GM23338 (cell line): Measurements from ENCODE around the gene ST6GALNAC3.

ENCODE experiments used
- EZH2 ChIP-seq: fragments of 200-600 bp; sonication (generic); IDR thresholded peaks from one replicate; pipeline ENCODE4 v1.8.0; 2017; ENCODE audit warnings: antibody characterized with exemption, mild to moderate bottlenecking, low read depth; ENCODE audit not compliant: unreplicated experiment
- EZH2phosphoT487 ChIP-seq: fragments of 200-600 bp; sonication (generic); IDR thresholded peaks from one replicate; pipeline ENCODE4 v1.8.1; 2018; ENCODE audit warnings: antibody characterized with exemption; ENCODE audit not compliant: unreplicated experiment
- JUNB ChIP-seq: IDR thresholded peaks from one replicate; pipeline ENCODE4 v1.6.1; 2016; ENCODE audit warnings: antibody characterized with exemption; ENCODE audit not compliant: unreplicated experiment
- POLR2AphosphoS5 ChIP-seq: IDR thresholded peaks from 2 replicates; pipeline ENCODE4 v1.6.1; 2016; ENCODE audit warnings: antibody characterized with exemption, low read depth
- STAT1 ChIP-seq: IDR thresholded peaks from one replicate; pipeline ENCODE4 v1.6.1; 2016; ENCODE audit warnings: antibody characterized with exemption; ENCODE audit not compliant: unreplicated experiment
- TF ChIP-seq, protein P1 (sequence below), 2 experiments: fragments of 200-600 bp in 1 of 2; sonication (generic) in 1 of 2; conservative IDR thresholded peaks; 2 replicates each; pipeline versions ENCODE4 v1.5.1 to v1.6.1; 2016 to 2017; ENCODE audit warnings: antibody characterized with exemption in 2 of 2, low read depth in 2 of 2, mild to moderate bottlenecking in 2 of 2, moderate library complexity in 1 of 2
- TF ChIP-seq, protein P2 (sequence below): IDR thresholded peaks from one replicate; pipeline ENCODE4 v1.6.1; 2018; ENCODE audit warnings: antibody characterized with exemption; ENCODE audit not compliant: unreplicated experiment

DNA sequence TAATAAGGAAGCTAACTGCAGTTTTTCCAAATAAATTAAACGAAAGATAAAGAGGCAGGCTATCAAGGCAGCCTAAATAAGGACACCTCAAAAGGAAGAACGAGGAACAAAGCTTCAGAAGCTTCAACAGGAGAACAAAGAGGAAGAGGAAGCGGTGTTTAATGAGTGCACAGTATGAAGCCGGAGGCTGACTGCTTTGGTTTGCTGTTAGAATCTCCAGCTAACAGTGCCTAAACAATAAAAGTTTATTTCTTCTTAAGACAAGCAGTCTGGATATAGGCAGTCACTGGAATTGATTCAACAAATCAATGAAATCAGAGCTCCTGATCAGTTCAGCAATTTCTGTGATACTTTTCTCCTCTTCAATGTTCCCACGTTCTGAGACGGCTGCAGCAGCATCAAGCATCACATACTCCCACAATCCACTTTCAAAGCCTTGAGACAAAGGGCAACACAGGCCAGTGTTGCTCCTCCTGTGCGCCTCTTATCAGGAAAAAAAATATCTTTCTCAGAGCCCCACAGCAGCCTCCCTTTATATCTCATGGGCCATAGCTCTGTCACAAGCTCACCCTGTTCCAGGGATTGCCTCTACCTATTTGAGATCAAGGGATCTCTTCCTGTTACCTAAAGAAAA is 427.2 kb downstream of the ST6GALNAC3 start:
- TF ChIP-seq, protein P1, sequence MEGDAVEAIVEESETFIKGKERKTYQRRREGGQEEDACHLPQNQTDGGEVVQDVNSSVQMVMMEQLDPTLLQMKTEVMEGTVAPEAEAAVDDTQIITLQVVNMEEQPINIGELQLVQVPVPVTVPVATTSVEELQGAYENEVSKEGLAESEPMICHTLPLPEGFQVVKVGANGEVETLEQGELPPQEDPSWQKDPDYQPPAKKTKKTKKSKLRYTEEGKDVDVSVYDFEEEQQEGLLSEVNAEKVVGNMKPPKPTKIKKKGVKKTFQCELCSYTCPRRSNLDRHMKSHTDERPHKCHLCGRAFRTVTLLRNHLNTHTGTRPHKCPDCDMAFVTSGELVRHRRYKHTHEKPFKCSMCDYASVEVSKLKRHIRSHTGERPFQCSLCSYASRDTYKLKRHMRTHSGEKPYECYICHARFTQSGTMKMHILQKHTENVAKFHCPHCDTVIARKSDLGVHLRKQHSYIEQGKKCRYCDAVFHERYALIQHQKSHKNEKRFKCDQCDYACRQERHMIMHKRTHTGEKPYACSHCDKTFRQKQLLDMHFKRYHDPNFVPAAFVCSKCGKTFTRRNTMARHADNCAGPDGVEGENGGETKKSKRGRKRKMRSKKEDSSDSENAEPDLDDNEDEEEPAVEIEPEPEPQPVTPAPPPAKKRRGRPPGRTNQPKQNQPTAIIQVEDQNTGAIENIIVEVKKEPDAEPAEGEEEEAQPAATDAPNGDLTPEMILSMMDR (conservative IDR thresholded peaks at IDR 0.05; ENCODE audit: low read depth in 2 of 2): no peak
- no peak for TF ChIP-seq EZH2
- TF ChIP-seq, protein P2, sequence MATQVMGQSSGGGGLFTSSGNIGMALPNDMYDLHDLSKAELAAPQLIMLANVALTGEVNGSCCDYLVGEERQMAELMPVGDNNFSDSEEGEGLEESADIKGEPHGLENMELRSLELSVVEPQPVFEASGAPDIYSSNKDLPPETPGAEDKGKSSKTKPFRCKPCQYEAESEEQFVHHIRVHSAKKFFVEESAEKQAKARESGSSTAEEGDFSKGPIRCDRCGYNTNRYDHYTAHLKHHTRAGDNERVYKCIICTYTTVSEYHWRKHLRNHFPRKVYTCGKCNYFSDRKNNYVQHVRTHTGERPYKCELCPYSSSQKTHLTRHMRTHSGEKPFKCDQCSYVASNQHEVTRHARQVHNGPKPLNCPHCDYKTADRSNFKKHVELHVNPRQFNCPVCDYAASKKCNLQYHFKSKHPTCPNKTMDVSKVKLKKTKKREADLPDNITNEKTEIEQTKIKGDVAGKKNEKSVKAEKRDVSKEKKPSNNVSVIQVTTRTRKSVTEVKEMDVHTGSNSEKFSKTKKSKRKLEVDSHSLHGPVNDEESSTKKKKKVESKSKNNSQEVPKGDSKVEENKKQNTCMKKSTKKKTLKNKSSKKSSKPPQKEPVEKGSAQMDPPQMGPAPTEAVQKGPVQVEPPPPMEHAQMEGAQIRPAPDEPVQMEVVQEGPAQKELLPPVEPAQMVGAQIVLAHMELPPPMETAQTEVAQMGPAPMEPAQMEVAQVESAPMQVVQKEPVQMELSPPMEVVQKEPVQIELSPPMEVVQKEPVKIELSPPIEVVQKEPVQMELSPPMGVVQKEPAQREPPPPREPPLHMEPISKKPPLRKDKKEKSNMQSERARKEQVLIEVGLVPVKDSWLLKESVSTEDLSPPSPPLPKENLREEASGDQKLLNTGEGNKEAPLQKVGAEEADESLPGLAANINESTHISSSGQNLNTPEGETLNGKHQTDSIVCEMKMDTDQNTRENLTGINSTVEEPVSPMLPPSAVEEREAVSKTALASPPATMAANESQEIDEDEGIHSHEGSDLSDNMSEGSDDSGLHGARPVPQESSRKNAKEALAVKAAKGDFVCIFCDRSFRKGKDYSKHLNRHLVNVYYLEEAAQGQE: no peak
- TF ChIP-seq POLR2AphosphoS5: no peak
- TF ChIP-seq JUNB: no peak
- no peak for TF ChIP-seq EZH2phosphoT487
- TF ChIP-seq STAT1: no peak
